NCI-H2107 treated with DMSO at 0.1 percent for 48 hours (cell line): Measurements from ENCODE around the gene IPO13.

Experiments
- DNase-seq: peaks from one replicate; lab custom pipeline; 2025; ENCODE audit not compliant: unreplicated experiment; lab: John Stamatoyannopoulos, UW

IPO13 gene

GRCh38 chr1:44002606-44003157 is 55.9 kb downstream of the IPO13 start:
- no peak for DNase-seq

- no peak for DNase-seq
Measured at GRCh38 chr1:44008259-44008658, 61.5 kb downstream of the IPO13 start.

GRCh38 chr1:44010935-44011471 is 64.3 kb downstream of the IPO13 start:
- DNase-seq, result no peak

- no peak for DNase-seq
Measured at GRCh38 chr1:44012404-44012803, 65.7 kb downstream of the IPO13 start.

- no peak for DNase-seq
Measured at GRCh38 chr1:44012941-44013609, 66.3 kb downstream of the IPO13 start.

- DNase-seq, result no peak
Measured at GRCh38 chr1:44013949-44014348, 67.2 kb downstream of the IPO13 start.

- no peak for DNase-seq
Measured at GRCh38 chr1:44014365-44015104, 67.8 kb downstream of the IPO13 start.

- DNase-seq, result no peak
Measured at GRCh38 chr1:44015206-44015605, 68.5 kb downstream of the IPO13 start.

GRCh38 chr1:44016041-44016889 is 69.5 kb downstream of the IPO13 start:
- no peak for DNase-seq

- DNase-seq, result no peak
Measured at GRCh38 chr1:44016890-44017400, 70.2 kb downstream of the IPO13 start.
